Esophagus squamous epithelium (tissue), 5 donors: Measurements from ENCODE around the gene MSRB1. TPM values are rescaled to one million over a fixed set of nuclear protein-coding genes. Genes with fewer than 3 reads are reported as not detected.

Experiments
- DNase-seq: peaks from one replicate; lab custom pipeline; 2025; lab: John Stamatoyannopoulos, UW
- H3K27ac ChIP-seq, 4 donors: fragments of 200-600 bp; sonication (generic); one replicate each; pipeline ENCODE4 v1.5.1; 2016 to 2019; ENCODE audit warnings: mild to moderate bottlenecking in 1 of 4
- H3K27me3 ChIP-seq, 4 donors: fragments of 200-600 bp; sonication (generic); 1 replicate in 3 of 4; 2 replicates in 1 of 4; pipeline versions ENCODE4 v1.5.1 to v1.6.0; 2017 to 2021; ENCODE audit warnings: antibody characterized with exemption in 1 of 4
- H3K36me3 ChIP-seq, 3 donors: fragments of 200-600 bp; sonication (generic); one replicate each; pipeline ENCODE4 v1.5.1; 2016 to 2019
- H3K4me1 ChIP-seq, 3 donors: fragments of 200-600 bp; sonication (generic); one replicate each; pipeline ENCODE4 v1.5.1; 2017 to 2019
- H3K4me3 ChIP-seq, 4 donors: fragments of 200-600 bp; sonication (generic); 1 replicate in 3 of 4; 2 replicates in 1 of 4; pipeline ENCODE4 v1.5.1; 2016 to 2019; ENCODE audit warnings: mild to moderate bottlenecking in 2 of 4, moderate library complexity in 1 of 4
- H3K9me3 ChIP-seq, 3 donors: fragments of 200-600 bp; sonication (generic); one replicate each; pipeline ENCODE4 v1.5.1; 2016 to 2019
- CTCF ChIP-seq, 6 experiments: fragments of 450-650 bp in 4 of 6; fragments of 200-600 bp in 2 of 6; sonication (generic) in 2 of 6; IDR thresholded peaks; one replicate each; pipeline ENCODE4 v1.5.1; 2016 to 2019; ENCODE audit warnings: antibody characterized with exemption in 6 of 6, mild to moderate bottlenecking in 4 of 6, moderate library complexity in 4 of 6
- POLR2A ChIP-seq, 4 donors: fragments of 450-650 bp; IDR thresholded peaks; one replicate each; pipeline ENCODE4 v1.6.1; 2017; ENCODE audit warnings: antibody characterized with exemption in 4 of 4, mild to moderate bottlenecking in 4 of 4, moderate library complexity in 3 of 4
- WGBS, 2 donors: methylation state at CpG; one replicate each; pipeline ENCODE4 v1.1.5; 2018; 5-methylcytosine and 5-hydroxymethylcytosine counted together
- intact Hi-C: fragments of 100-400 bp; cut with DNase I; formaldehyde crosslinking; loops from one replicate; pipeline ENCODE4 v1.15.0; 2022
- total RNA-seq, 4 donors: library from RNA; depleted of rRNA; stranded (reverse); fragments of >200 nt; gene quantifications; one replicate each; pipeline ENCODE4 v1.1.0, GENCODE V29; 2016
- donor health status: DM: yes; HTN: yes; CAD: no.

The MSRB1 gene
- total RNA-seq, 4 donors from 2014 or later: 20.1 to 36.4 (median 21.0) TPM

- H3K4me1 ChIP-seq: peaks cover 27 to 72% (median 29%) of the 10 kb centered on the region in 3 donors
- peak overlapping the region; percentile 36 to 50 (median 44) for H3K4me3 ChIP-seq
- H3K27me3 ChIP-seq: peaks cover 0 to 92% (median 13%) of the 10 kb centered on the region in 4 donors
- no CpG with 5 or more reads among the region's 70 CpGs for WGBS, 2 donors
- intact Hi-C loops: no loop called here
- TF ChIP-seq POLR2A (IDR thresholded peaks at IDR 0.05) (peak in 2 of 4 donors; percentile 21 to 60), CTCF (IDR thresholded peaks at IDR 0.05) (no peak)
- peaks cover 30 to 45% (median 38%) of the 10 kb centered on the region in 3 donors for H3K36me3 ChIP-seq
- H3K9me3 ChIP-seq: no peaks in the 10 kb centered on the region
- no peak for DNase-seq
- H3K27ac ChIP-seq: peak overlapping the region; percentile 52 to 83 (median 80)
Measured at GRCh38 chr16:1979271-1980029, 36.5 kb upstream of the MSRB1 start.

GRCh38 chr16:1978476-1979120 lies 35.6 kb upstream of the MSRB1 start:
- DNase-seq: no peak
- intact Hi-C loops: no loop called here
- Histone ChIP-seq H3K4me1 (peaks cover 25 to 72% (median 29%) of the 10 kb centered on the region in 3 donors), H3K27ac (peak overlapping the region; percentile 52 to 83 (median 80)), H3K4me3 (peak overlapping the region; percentile 36 to 50 (median 44)), H3K36me3 (peaks cover 32 to 53% (median 41%) of the 10 kb centered on the region in 3 donors), H3K27me3 (peaks cover 0 to 93% (median 13%) of the 10 kb centered on the region in 4 donors), H3K9me3 (no peaks in the 10 kb centered on the region)
- no peak for TF ChIP-seq POLR2A (IDR thresholded peaks at IDR 0.05)
- no peak for TF ChIP-seq CTCF (IDR thresholded peaks at IDR 0.05)
- 90% methylated on average over 4 of the region's 37 CpGs; no CpG with 5 or more reads in 1 of the 2 donors for WGBS, 2 donors

- no peak for DNase-seq
- Histone ChIP-seq H3K36me3 (peaks cover 32 to 55% (median 41%) of the 10 kb centered on the region in 3 donors), H3K4me1 (peaks cover 21 to 72% (median 31%) of the 10 kb centered on the region in 3 donors), H3K27me3 (peaks cover 0 to 85% (median 13%) of the 10 kb centered on the region in 4 donors), H3K9me3 (no peaks in the 10 kb centered on the region), H3K4me3 (no peak overlapping the region), H3K27ac (peak overlapping the region in 3 of 4 donors; percentile 2 to 83 (median 82))
- WGBS, 2 donors: no CpG with 5 or more reads among the region's 18 CpGs
- intact Hi-C loops: no loop called here
- TF ChIP-seq POLR2A (IDR thresholded peaks at IDR 0.05): no peak
- no peak for TF ChIP-seq CTCF (IDR thresholded peaks at IDR 0.05)
Measured at GRCh38 chr16:1977875-1978268, 34.9 kb upstream of the MSRB1 start.

GRCh38 chr16:1976951-1977874 lies 34.2 kb upstream of the MSRB1 start:
- peaks cover 0 to 79% (median 13%) of the 10 kb centered on the region in 4 donors for H3K27me3 ChIP-seq
- WGBS, 2 donors: 73% methylated on average over 7 of the region's 33 CpGs; no CpG with 5 or more reads in 1 of the 2 donors
- no peaks in the 10 kb centered on the region for H3K9me3 ChIP-seq
- no peak for TF ChIP-seq POLR2A (IDR thresholded peaks at IDR 0.05)
- TF ChIP-seq CTCF (IDR thresholded peaks at IDR 0.05): no peak
- no peak for DNase-seq
- H3K27ac ChIP-seq: peak overlapping the region in 3 of 4 donors; percentile 13 to 83 (median 14)
- H3K4me1 ChIP-seq: peaks cover 28 to 72% (median 37%) of the 10 kb centered on the region in 3 donors
- intact Hi-C loops: no loop called here
- no peak overlapping the region for H3K4me3 ChIP-seq
- peaks cover 32 to 55% (median 41%) of the 10 kb centered on the region in 3 donors for H3K36me3 ChIP-seq
